Amygdala (tissue), 56 donors: ENCODE measurements around the gene GPR146.

Source experiments
- DNase-seq, 56 donors: peaks; one replicate each; lab custom pipeline; 2025; lab: John Stamatoyannopoulos, UW

Gene GPR146

DNA sequence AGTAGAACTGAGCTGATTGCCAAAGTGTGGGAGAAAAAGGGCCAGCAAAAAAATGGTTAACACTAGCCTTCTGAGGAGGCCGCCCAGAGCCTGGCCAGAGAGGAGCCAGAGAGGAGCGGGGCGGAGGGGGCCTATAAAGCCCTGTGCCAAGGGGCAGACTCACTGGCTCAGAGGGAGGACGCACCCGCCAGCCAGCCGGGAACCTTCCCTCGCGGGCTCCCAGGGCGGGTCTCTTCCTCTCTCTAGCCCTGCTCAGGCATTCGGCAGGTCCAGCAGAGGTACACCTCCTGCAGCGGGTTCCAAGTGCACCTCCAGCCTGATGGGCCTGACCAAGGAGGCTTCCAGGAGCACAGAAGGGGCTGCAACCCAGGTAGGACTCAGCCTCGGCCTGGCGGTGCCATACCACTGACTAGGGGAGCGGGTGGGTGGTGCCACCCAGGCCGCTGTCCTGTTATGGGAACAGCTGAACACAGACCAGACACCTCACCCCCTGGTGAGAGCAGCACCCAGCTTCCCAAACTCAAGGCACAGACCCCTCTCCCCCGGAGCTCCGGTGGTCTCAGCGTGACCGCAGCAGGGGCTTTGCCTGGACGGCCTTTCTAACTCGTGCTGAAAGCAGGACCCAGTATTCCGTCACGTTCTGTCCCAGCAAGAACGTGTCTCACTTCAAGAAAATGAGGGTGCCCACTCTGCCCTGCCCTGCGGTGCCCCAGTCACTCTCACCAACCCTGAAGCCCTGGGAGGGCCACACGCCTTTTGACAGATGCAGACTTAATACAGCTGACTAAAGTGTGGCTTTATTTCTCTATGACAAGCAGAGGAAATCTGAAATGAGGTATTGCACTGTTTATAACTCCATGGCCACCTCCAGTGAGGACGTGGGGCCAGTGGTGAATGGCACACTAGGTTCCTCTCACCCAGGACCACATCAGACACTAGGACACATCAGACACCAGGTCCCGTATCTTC, 43.9 kb downstream of the GPR146 start, which contains the start of gene GPER1:
TSS of gene GPER1 (plus strand) at position 162 of the 969 bp plus-strand sequence. CDS start 3,616 bp downstream, outside the sequence.
- DNase-seq: peak in 31 of 56 donors; percentile 6 to 67 (median 32)

- DNase-seq: no peak
Measured at GRCh38 chr7:1090236-1090635, 45.9 kb downstream of the GPR146 start.

- no peak for DNase-seq
Measured at GRCh38 chr7:1090686-1091643, 46.6 kb downstream of the GPR146 start.

DNA sequence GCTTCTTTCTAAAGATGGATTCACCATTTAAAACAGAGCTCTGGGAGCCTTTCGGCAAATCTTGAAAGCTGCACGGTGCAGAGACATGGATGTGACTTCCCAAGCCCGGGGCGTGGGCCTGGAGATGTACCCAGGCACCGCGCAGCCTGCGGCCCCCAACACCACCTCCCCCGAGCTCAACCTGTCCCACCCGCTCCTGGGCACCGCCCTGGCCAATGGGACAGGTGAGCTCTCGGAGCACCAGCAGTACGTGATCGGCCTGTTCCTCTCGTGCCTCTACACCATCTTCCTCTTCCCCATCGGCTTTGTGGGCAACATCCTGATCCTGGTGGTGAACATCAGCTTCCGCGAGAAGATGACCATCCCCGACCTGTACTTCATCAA, 47.3 kb downstream of the GPR146 start:
- DNase-seq: no peak

- no peak for DNase-seq
Measured at GRCh38 chr7:1092161-1092632, 47.9 kb downstream of the GPR146 start.

GRCh38 chr7:1092806-1093501, 48.6 kb downstream of the GPR146 start:
- DNase-seq: no peak

DNA sequence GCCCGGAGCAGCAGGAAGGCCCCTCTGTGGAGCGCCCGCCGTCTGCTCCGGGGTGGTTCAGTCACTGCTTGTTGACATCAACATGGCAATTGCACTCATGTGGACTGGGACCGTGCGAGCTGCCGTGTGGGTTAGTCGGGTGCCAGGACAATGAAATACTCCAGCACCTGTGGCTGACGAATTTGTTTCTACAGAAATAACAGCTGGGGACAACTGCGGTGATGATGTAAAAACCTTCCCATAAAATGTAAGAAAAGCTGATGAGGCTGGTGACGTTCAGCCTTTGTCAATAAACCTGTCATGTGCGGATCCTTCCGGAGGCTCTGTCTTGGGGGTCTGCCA, 49.1 kb downstream of the GPR146 start:
- DNase-seq: no peak

DNA sequence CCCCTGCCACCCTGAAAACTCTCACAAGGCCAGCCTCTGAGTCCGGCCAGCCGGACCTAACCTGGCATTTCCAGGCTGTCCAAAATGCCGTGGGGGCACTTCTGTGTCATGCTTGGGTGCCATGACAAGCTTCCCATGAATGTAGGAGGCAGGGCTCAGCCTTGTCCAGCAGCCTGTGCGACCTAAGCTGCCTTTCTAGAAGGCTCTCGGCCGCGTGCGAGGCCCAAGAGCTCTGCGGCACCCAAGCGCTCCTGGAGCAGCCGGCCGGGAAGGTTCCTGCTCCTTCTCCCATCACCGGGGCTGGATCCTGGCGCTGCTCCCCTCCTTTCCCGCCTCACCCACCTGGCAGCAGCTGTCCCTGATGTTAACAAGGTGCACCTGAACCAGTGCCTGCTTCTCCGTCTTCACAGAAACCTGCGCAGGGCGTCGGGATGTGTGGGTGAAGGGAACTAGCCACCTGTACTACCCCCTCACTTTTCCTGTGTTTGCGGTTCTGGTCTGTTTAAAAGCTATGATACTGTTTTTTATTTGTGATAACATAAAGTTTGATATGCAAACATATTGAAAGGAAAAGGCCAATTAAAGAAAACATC, 49.7 kb downstream of the GPR146 start:
- no peak for DNase-seq

DNA sequence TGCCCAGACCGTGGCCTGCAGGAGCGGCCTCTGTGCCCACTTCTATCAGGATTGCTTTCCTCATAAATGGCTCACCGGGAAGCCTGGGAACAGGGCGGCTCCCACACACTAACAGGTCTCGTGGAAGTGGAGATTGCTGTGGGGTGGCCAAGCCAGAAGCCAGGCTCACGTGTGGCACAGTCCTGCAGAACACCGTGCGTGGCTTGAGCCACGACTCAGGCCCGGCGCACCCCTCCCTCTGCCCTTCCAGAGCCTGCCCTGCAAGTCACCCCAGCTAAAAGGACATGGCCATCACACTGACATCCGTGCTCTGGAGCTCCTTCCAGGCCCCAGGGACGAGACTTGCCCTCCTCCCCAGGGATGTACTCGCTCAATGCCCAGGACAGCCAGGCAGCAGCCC, 50.5 kb downstream of the GPR146 start:
- DNase-seq: no peak

- DNase-seq: no peak
Measured at GRCh38 chr7:1095621-1096155, 51.3 kb downstream of the GPR146 start.

DNA sequence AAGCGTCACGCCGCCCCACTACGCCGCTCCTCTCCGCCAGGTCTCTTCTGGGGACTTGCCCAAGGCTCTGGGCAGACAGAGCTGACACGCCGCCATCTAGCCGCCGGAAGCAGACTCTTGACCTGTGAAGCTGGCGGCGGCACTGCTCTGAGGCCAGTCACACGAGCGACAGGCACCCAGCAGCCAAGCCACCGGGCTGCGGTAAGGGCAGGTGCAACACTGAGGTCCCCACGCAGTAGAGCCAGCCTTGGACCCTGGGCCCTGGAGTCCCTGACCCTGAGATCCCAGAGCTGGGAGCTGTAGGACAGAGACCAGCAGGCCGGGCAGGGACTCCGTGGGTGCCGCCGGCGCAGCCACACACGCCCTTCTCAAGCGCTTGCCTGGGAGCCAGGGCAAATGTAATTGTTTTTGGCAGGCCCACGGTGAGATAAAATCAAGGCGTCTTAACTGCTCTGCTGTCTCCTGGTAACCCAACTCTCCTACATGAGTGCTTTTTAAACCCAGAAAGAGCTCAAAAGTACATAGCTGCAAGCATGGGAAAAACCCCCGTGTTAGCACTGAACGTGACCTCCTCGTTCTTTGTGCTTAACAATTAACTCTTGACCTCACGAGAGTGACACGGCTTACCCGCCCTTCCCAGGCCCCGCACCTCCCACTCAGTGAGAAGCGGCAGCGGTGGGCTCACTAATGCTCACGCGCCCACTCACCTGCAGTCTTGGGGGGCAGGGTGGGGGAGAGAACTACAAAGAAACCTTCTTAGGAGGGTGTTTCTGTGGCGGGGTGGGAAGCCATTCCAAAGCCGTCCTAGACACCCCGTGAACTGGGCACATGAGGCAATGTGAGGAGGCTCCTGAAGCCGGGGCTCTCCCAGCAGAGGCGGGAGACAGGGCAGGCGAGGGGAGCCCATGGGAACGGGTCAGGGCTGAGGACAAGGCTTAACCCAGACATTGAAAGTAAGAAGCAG, 52.1 kb downstream of the GPR146 start:
- peak in 1 of 56 donors; percentile 26 for DNase-seq

- no peak for DNase-seq
Measured at GRCh38 chr7:1097120-1097504, 52.8 kb downstream of the GPR146 start.

DNA sequence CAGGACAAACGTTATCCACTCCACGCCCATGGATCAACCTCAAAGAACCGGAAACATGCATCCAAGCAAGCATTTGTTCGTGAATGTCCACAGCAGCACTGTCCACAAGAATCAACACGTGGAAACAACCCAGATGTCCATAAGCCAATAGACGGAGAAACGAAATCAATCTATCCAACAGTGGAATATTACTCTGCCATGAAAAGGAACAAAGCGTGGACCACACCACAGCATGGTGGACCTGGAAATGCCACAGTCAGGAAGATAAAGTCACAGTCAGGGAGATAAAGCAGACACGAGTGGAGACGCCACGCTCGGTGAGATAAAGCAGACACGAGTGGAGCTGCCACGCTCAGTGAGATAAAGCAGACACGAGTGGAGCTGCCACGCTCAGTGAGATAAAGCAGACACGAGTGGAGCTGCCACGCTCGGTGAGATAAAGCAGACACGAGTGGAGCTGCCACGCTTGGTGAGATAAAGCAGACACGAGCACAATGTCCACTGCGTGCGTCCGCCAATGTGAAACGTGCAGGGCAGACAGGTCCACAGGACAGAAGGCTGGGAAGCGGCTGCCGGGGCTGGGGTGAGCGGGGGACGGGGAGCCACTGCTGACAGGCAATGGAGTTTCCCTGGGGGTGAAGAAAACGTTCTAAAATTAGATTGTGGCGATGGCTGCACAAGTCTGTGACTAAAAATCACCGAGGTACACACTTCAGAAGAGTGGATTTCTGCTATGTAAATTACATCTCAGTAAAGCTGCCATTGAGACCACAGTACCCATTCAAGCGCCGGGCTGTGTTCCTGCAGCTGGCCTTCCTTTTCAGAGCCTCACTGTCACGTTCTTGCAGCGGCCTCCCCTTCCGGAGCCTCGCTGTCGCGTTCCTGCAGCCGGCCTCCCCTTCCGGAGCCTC, 54.2 kb downstream of the GPR146 start:
- DNase-seq: no peak

DNA sequence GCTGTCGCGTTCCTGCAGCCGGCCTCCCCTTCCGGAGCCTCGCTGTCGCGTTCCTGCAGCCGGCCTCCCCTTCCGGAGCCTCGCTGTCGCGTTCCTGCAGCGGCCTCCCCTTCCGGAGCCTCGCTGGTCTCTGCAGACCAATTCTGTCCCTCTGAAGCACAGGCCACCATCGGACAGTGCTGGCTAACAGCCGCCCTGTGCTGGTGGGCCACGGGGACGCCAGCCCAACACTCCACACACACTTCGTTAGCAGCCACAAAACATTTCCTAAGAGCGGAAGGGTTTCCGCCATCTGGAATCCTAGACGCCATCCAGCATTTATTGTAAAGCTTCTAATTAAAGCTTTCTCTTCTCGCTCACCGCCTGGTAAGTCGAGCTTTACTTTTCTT, 54.8 kb downstream of the GPR146 start:
- no peak for DNase-seq

- DNase-seq: no peak
Measured at GRCh38 chr7:1099637-1100036, 55.3 kb downstream of the GPR146 start.

DNA sequence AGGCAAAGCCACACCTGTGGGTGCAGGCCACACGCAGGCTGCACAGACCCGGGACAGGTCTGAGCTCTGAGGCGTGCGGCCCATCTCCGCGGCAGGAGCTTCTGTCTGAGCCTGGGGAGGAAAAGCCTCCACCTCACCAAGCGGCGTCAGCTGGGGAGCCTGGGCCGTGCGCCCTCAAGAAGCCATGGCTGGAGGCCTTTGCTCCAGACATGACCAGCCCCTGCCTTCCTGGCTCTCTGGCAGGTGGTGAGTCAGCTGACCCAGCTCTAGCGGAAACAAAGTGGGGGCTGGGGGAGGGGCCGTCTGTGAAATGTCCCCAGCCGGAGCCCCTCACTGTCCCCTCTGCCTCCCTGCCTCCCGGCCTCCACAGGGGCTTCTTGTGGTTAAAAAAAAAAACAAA, 56.0 kb downstream of the GPR146 start:
- DNase-seq: no peak

GRCh38 chr7:1100834-1101562, 56.7 kb downstream of the GPR146 start:
- no peak for DNase-seq
